Naive thymus-derived CD4-positive, alpha-beta T cell (primary cell): ENCODE results near the gene UGP2. TPM values are rescaled to one million over a fixed set of nuclear protein-coding genes. Genes with fewer than 3 reads are reported as not detected.

Experiments used
- ATAC-seq: fragments of 150-1000 bp; cut with Tn5 transposase; 2 replicates; pipeline ENCODE4 v1.10.0; 2021; ENCODE audit warnings: mild to moderate bottlenecking, moderate library complexity
- CTCF ChIA-PET: fragments of 350-600 bp; sonication (Branson Sonifier 250); formaldehyde crosslinking; loops from one replicate; lab custom pipeline; 2021; ENCODE audit warnings: antibody characterized with exemption; lab: Charles Lee
- POLR2A ChIA-PET: fragments of 350-600 bp; sonication (Branson Sonifier 250); formaldehyde crosslinking; loops from one replicate; lab custom pipeline; 2021; ENCODE audit warnings: antibody characterized with exemption, inconsistent platforms; lab: Charles Lee
- DNase-seq, 9 donors: peaks; one replicate each; pipeline versions ENCODE4 v3.0.0 to v3.0.0-alpha.2; 2020 to 2022; ENCODE audit warnings: mixed read lengths in 1 of 9
- H3K27ac ChIP-seq: one replicate; pipeline ENCODE4 v1.7.0; 2013; ENCODE audit warnings: mild to moderate bottlenecking, low read depth, low read length, moderate library complexity
- H3K27me3 ChIP-seq, 2 donors: one replicate each; pipeline ENCODE4 v1.7.0; 2013; ENCODE audit warnings: low read length in 2 of 2, mild to moderate bottlenecking in 2 of 2, moderate library complexity in 2 of 2; ENCODE audit not compliant: control insufficient read depth in 2 of 2, insufficient read depth in 2 of 2
- H3K36me3 ChIP-seq, 3 experiments: 1 replicate in 2 of 3; 2 replicates in 1 of 3; pipeline ENCODE4 v1.7.0; 2013; ENCODE audit warnings: low read length in 3 of 3, mild to moderate bottlenecking in 3 of 3, moderate library complexity in 1 of 3; ENCODE audit not compliant: insufficient read depth in 3 of 3, control insufficient read depth in 2 of 3
- H3K4me1 ChIP-seq, 2 donors: one replicate each; pipeline ENCODE4 v1.7.0; 2013; ENCODE audit warnings: low read length in 2 of 2, mild to moderate bottlenecking in 2 of 2, moderate library complexity in 1 of 2; ENCODE audit not compliant: control insufficient read depth in 2 of 2, insufficient read depth in 2 of 2
- H3K4me3 ChIP-seq: 2 replicates; pipeline ENCODE4 v1.7.0; 2013; ENCODE audit warnings: mild to moderate bottlenecking, low read length
- H3K9me3 ChIP-seq, 3 experiments: 1 replicate in 2 of 3; 2 replicates in 1 of 3; pipeline ENCODE4 v1.7.0; 2013; ENCODE audit warnings: low read length in 3 of 3; ENCODE audit not compliant: control insufficient read depth in 2 of 3
- H3K27ac Mint-ChIP-seq, 9 donors: one replicate each; pipeline ENCODE4 v1.8.0; 2020 to 2022; ENCODE audit warnings: mixed read lengths in 9 of 9, mild to moderate bottlenecking in 8 of 9, moderate library complexity in 5 of 9, inconsistent platforms in 2 of 9
- H3K27me3 Mint-ChIP-seq, 5 donors: one replicate each; pipeline ENCODE4 v1.8.0; 2021 to 2022; ENCODE audit warnings: mixed read lengths in 5 of 5, mild to moderate bottlenecking in 1 of 5
- H3K36me3 Mint-ChIP-seq, 5 donors: one replicate each; pipeline ENCODE4 v1.8.0; 2020 to 2022; ENCODE audit warnings: mixed read lengths in 5 of 5, mild to moderate bottlenecking in 3 of 5, inconsistent platforms in 1 of 5
- H3K4me1 Mint-ChIP-seq, 7 donors: one replicate each; pipeline ENCODE4 v1.8.0; 2020 to 2022; ENCODE audit warnings: mixed read lengths in 7 of 7, mild to moderate bottlenecking in 3 of 7, inconsistent platforms in 1 of 7
- H3K4me3 Mint-ChIP-seq, 10 donors: one replicate each; pipeline ENCODE4 v1.8.0; 2020 to 2022; ENCODE audit warnings: mild to moderate bottlenecking in 10 of 10, mixed read lengths in 10 of 10, moderate library complexity in 6 of 10, inconsistent platforms in 2 of 10
- H3K9me3 Mint-ChIP-seq, 11 donors: one replicate each; pipeline ENCODE4 v1.8.0; 2020 to 2022; ENCODE audit warnings: mixed read lengths in 11 of 11, mild to moderate bottlenecking in 4 of 11, inconsistent platforms in 1 of 11, moderate library complexity in 1 of 11
- intact Hi-C, 2 donors: fragments of 100-400 bp; cut with micrococcal nuclease; formaldehyde crosslinking; loops; one replicate each; pipeline ENCODE4 v1.15.1; 2023
- polyA plus RNA-seq, 2 donors: library from polyadenylated mRNA; unstranded; fragments of 300-500 nt; fragmentation: Illumina TruSeq; gene quantifications; one replicate each; pipeline ENCODE4 v1.2.3, GENCODE V29; 2021
- total RNA-seq, 6 experiments: library from RNA in 5 of 6; stranded (reverse) in 5 of 6; gene quantifications; 1 replicate in 5 of 6; 2 replicates in 1 of 6; pipeline ENCODE4 v1.2.3 and lab custom pipeline; 2021 to 2026

Gene UGP2
- total and polyA plus RNA-seq, 7 experiments from 2014 or later: 69.5 to 135 (median 101) TPM

- Histone ChIP-seq H3K27me3 (no peaks in the 10 kb centered on the region), H3K36me3 (peaks cover 14 to 50% (median 19%) of the 10 kb centered on the region in 3 experiments), H3K9me3 (no peaks in the 10 kb centered on the region), H3K27ac (no peak overlapping the region), H3K4me1 (no peaks in the 10 kb centered on the region), H3K4me3 (no peak overlapping the region)
- no peak for ATAC-seq
- no peak for DNase-seq
- intact Hi-C loops: no loop called here
- Mint-ChIP-seq H3K27me3 (no peaks in the 10 kb centered on the region), H3K9me3 (no peaks in the 10 kb centered on the region), H3K27ac (peak overlapping the region in 4 of 9 donors; percentile 59 to 73 (median 64)), H3K4me3 (no peak overlapping the region), H3K36me3 (peaks cover 7 to 35% (median 30%) of the 10 kb centered on the region in 5 donors), H3K4me1 (peaks cover 0 to 5% (median 0%) of the 10 kb centered on the region in 7 donors)
- ChIA-PET CTCF (interaction anchor here (0.7 kb wide), 1 partner anchor 84 kb away, joined by 3 read pairs; no protein-coding TSS in a partner anchor), POLR2A (no interaction called here)
Measured at GRCh38 chr2:63894167-63894566, 52.5 kb downstream of the UGP2 start.

GRCh38 chr2:63898839-63899238 lies 57.1 kb downstream of the UGP2 start:
- peaks cover 12 to 61% (median 48%) of the 10 kb centered on the region in 5 donors for H3K36me3 Mint-ChIP-seq
- peaks cover 5 to 12% (median 8%) of the 10 kb centered on the region in 3 experiments for H3K36me3 ChIP-seq
- ChIA-PET CTCF (interaction anchor here (0.8 kb wide), 1 partner anchor 9 kb away, joined by 5 read pairs; no protein-coding TSS in a partner anchor), POLR2A (no interaction called here)
- H3K4me1 ChIP-seq: peaks cover 0 to 4% of the 10 kb centered on the region in 2 donors
- H3K4me3 ChIP-seq: no peak overlapping the region
- no peaks in the 10 kb centered on the region for H3K27me3 Mint-ChIP-seq
- H3K27me3 ChIP-seq: no peaks in the 10 kb centered on the region
- H3K4me3 Mint-ChIP-seq: no peak overlapping the region
- peaks cover 6 to 15% (median 11%) of the 10 kb centered on the region in 7 donors for H3K4me1 Mint-ChIP-seq
- intact Hi-C loops: no loop called here
- ATAC-seq (no peak), DNase-seq (no peak)
- no peak overlapping the region for H3K27ac ChIP-seq
- H3K9me3 ChIP-seq: no peaks in the 10 kb centered on the region
- H3K27ac Mint-ChIP-seq: peak overlapping the region in 1 of 9 donors; percentile 25
- peaks cover 0 to 28% (median 13%) of the 10 kb centered on the region in 11 donors for H3K9me3 Mint-ChIP-seq

- Mint-ChIP-seq H3K36me3 (peaks cover 12 to 64% (median 52%) of the 10 kb centered on the region in 5 donors), H3K9me3 (peaks cover 0 to 35% (median 14%) of the 10 kb centered on the region in 11 donors), H3K4me3 (no peak overlapping the region), H3K27me3 (no peaks in the 10 kb centered on the region), H3K27ac (peak overlapping the region in 5 of 9 donors; percentile 19 to 73 (median 44)), H3K4me1 (peaks cover 6 to 15% (median 11%) of the 10 kb centered on the region in 7 donors)
- Histone ChIP-seq H3K27me3 (no peaks in the 10 kb centered on the region), H3K9me3 (no peaks in the 10 kb centered on the region), H3K27ac (no peak overlapping the region), H3K4me1 (peaks cover 0 to 4% of the 10 kb centered on the region in 2 donors), H3K4me3 (no peak overlapping the region), H3K36me3 (peaks cover 5 to 10% (median 8%) of the 10 kb centered on the region in 3 experiments)
- ATAC-seq (no peak), DNase-seq (no peak)
- intact Hi-C loops: no loop called here
- ChIA-PET POLR2A (no interaction called here), CTCF (interaction anchor here (1.2 kb wide), 1 partner anchor 8 kb away, joined by 4 read pairs; no protein-coding TSS in a partner anchor)
Measured at GRCh38 chr2:63899639-63900038, 57.9 kb downstream of the UGP2 start.

- ATAC-seq (no peak), DNase-seq (no peak)
- Histone ChIP-seq H3K36me3 (peaks cover 5 to 20% (median 8%) of the 10 kb centered on the region in 3 experiments), H3K4me3 (no peak overlapping the region), H3K27me3 (no peaks in the 10 kb centered on the region), H3K27ac (no peak overlapping the region), H3K9me3 (peaks cover 0 to 7% (median 0%) of the 10 kb centered on the region in 3 experiments), H3K4me1 (peaks cover 0 to 4% of the 10 kb centered on the region in 2 donors)
- ChIA-PET POLR2A (no interaction called here), CTCF (interaction anchor here (0.7 kb wide), 1 partner anchor 588 kb away, joined by 3 read pairs; no protein-coding TSS in a partner anchor)
- H3K27me3 Mint-ChIP-seq: no peaks in the 10 kb centered on the region
- H3K4me3 Mint-ChIP-seq: no peak overlapping the region
- peaks cover 0 to 57% (median 20%) of the 10 kb centered on the region in 11 donors for H3K9me3 Mint-ChIP-seq
- H3K36me3 Mint-ChIP-seq: peaks cover 12 to 77% (median 73%) of the 10 kb centered on the region in 5 donors
- peaks cover 4 to 15% (median 11%) of the 10 kb centered on the region in 7 donors for H3K4me1 Mint-ChIP-seq
- H3K27ac Mint-ChIP-seq: peak overlapping the region in 2 of 9 donors; percentile 41 to 60
- intact Hi-C loops: no loop called here
Measured at GRCh38 chr2:63902149-63902548, 60.5 kb downstream of the UGP2 start.

GRCh38 chr2:63903003-63903402 lies 61.3 kb downstream of the UGP2 start:
- H3K9me3 Mint-ChIP-seq: peaks cover 0 to 59% (median 20%) of the 10 kb centered on the region in 11 donors

GRCh38 chr2:63914311-63914710 lies 72.6 kb downstream of the UGP2 start:
- H3K27me3 ChIP-seq: no peaks in the 10 kb centered on the region
- no peak overlapping the region for H3K27ac ChIP-seq
- Mint-ChIP-seq H3K4me1 (no peaks in the 10 kb centered on the region), H3K9me3 (no peaks in the 10 kb centered on the region), H3K27me3 (no peaks in the 10 kb centered on the region), H3K27ac (no peak overlapping the region), H3K36me3 (peaks cover 11 to 66% (median 44%) of the 10 kb centered on the region in 5 donors), H3K4me3 (no peak overlapping the region)
- POLR2A ChIA-PET: no interaction called here
- intact Hi-C loops: no loop called here
- peaks cover 8 to 36% (median 18%) of the 10 kb centered on the region in 3 experiments for H3K36me3 ChIP-seq
- DNase-seq (no peak), ATAC-seq (no peak)
- no peak overlapping the region for H3K4me3 ChIP-seq
- CTCF ChIA-PET: no interaction called here
- no peaks in the 10 kb centered on the region for H3K9me3 ChIP-seq
- H3K4me1 ChIP-seq: no peaks in the 10 kb centered on the region

More at GRCh38 chr2:63903003-63903402, 61.3 kb downstream of the UGP2 start:
- Mint-ChIP-seq H3K27me3 (no peaks in the 10 kb centered on the region), H3K27ac (peak overlapping the region in 4 of 9 donors; percentile 34 to 52 (median 45)), H3K4me1 (peaks cover 4 to 15% (median 11%) of the 10 kb centered on the region in 7 donors), H3K36me3 (peaks cover 14 to 84% (median 77%) of the 10 kb centered on the region in 5 donors), H3K4me3 (peak overlapping the region in 2 of 10 donors; percentile 17 to 36)
- peaks cover 4 to 26% (median 7%) of the 10 kb centered on the region in 3 experiments for H3K36me3 ChIP-seq
- no peak for DNase-seq
- H3K27me3 ChIP-seq: no peaks in the 10 kb centered on the region
- peaks cover 0 to 4% of the 10 kb centered on the region in 2 donors for H3K4me1 ChIP-seq
- no peak for ATAC-seq
- no peak overlapping the region for H3K27ac ChIP-seq
- ChIA-PET CTCF (no interaction called here), POLR2A (no interaction called here)
- intact Hi-C loops: no loop called here
- H3K9me3 ChIP-seq: peaks cover 0 to 7% (median 0%) of the 10 kb centered on the region in 3 experiments
- no peak overlapping the region for H3K4me3 ChIP-seq
